ENCODE data around the gene EXOSC1. TPM values are rescaled to one million over a fixed set of nuclear protein-coding genes. Genes with fewer than 3 reads are reported as not detected.

EXOSC1 gene
- total and polyA plus RNA-seq, 2 donors (not counting 1 experiment from before 2014, with no cell fraction given): 32.2 to 44.5 TPM

GRCh38 chr10:97393034-97393573, 52.7 kb downstream of the EXOSC1 start:
- Histone ChIP-seq H3K27me3 (replicated peaks in 1 of 4; ENCODE audit: control extremely low read depth in 1 of 4, control insufficient read depth in 3 of 4, insufficient read depth in 4 of 4, low read length in 3 of 4) (no peaks in the 10 kb centered on the region), H3K27ac (ENCODE audit: low read length in 2 of 2) (no peak overlapping the region), H3K79me2 (ENCODE audit: control insufficient read depth, insufficient read depth, low read length) (peaks cover 7% of the 10 kb centered on the region), H4K20me1 (ENCODE audit: control insufficient read depth, insufficient read depth, low read length, poor library complexity, severe bottlenecking) (no peaks in the 10 kb centered on the region), H3K36me3 (replicated peaks in 1 of 2; ENCODE audit: control extremely low read depth in 1 of 2, control insufficient read depth in 1 of 2, extremely low read depth in 1 of 2, insufficient read depth in 2 of 2, low read length in 1 of 2) (peaks cover 15 to 53% of the 10 kb centered on the region in 2 experiments), H3K4me2 (replicated peaks; ENCODE audit: low read depth, low read length, poor library complexity, severe bottlenecking) (no peak overlapping the region), H3K4me1 (ENCODE audit: control insufficient read depth in 2 of 2, insufficient read depth in 2 of 2, low read length in 2 of 2) (no peaks in the 10 kb centered on the region), H3K4me3 (ENCODE audit: control extremely low read depth in 1 of 5, extremely low read depth in 1 of 5, insufficient read depth in 1 of 5, low read depth in 2 of 5, low read length in 4 of 5) (no peak overlapping the region), H3K9me3 (ENCODE audit: control extremely low read depth in 1 of 3, control insufficient read depth in 2 of 3, insufficient read depth in 1 of 3, low read length in 2 of 3) (no peaks in the 10 kb centered on the region), H2AFZ (ENCODE audit: insufficient read depth, low read depth, low read length, poor library complexity, severe bottlenecking) (no peak overlapping the region), H3K9ac (ENCODE audit: low read length) (no peak overlapping the region)
- TF ChIP-seq CTCF (IDR thresholded peaks at IDR 0.05) (no peak), EZH2 (IDR thresholded peaks at IDR 0.05; ENCODE audit: borderline replicate concordance, insufficient read depth, low read depth, low read length, poor library complexity, severe bottlenecking) (no peak)
- WGBS (ENCODE audit: insufficient coverage): 75% methylated on average over 6 of the region's 8 CpGs
- POLR2A ChIA-PET: no interaction called here
- CTCF ChIA-PET: no interaction called here
- H3K27ac Mint-ChIP-seq: no peak overlapping the region
- no peak for DNase-seq
- H3K27me3 Mint-ChIP-seq: no peaks in the 10 kb centered on the region
- ATAC-seq (ENCODE audit: low read depth): no peak
- no peak overlapping the region for H3K4me3 Mint-ChIP-seq
- H3K9me3 Mint-ChIP-seq (ENCODE audit: insufficient read depth): no peaks in the 10 kb centered on the region
- no peaks in the 10 kb centered on the region for H3K4me1 Mint-ChIP-seq
- intact Hi-C loops (cut with micrococcal nuclease): no loop called here

- Histone ChIP-seq H3K27ac (ENCODE audit: low read length in 2 of 2) (no peak overlapping the region), H2AFZ (ENCODE audit: insufficient read depth, low read depth, low read length, poor library complexity, severe bottlenecking) (no peak overlapping the region), H3K9me3 (ENCODE audit: control extremely low read depth in 1 of 3, control insufficient read depth in 2 of 3, insufficient read depth in 1 of 3, low read length in 2 of 3) (no peaks in the 10 kb centered on the region), H3K27me3 (replicated peaks in 1 of 4; ENCODE audit: control extremely low read depth in 1 of 4, control insufficient read depth in 3 of 4, insufficient read depth in 4 of 4, low read length in 3 of 4) (no peaks in the 10 kb centered on the region), H4K20me1 (ENCODE audit: control insufficient read depth, insufficient read depth, low read length, poor library complexity, severe bottlenecking) (no peaks in the 10 kb centered on the region), H3K4me1 (ENCODE audit: control insufficient read depth in 2 of 2, insufficient read depth in 2 of 2, low read length in 2 of 2) (no peaks in the 10 kb centered on the region), H3K9ac (ENCODE audit: low read length) (no peak overlapping the region), H3K4me2 (replicated peaks; ENCODE audit: low read depth, low read length, poor library complexity, severe bottlenecking) (no peak overlapping the region), H3K79me2 (ENCODE audit: control insufficient read depth, insufficient read depth, low read length) (no peaks in the 10 kb centered on the region), H3K4me3 (ENCODE audit: control extremely low read depth in 1 of 5, extremely low read depth in 1 of 5, insufficient read depth in 1 of 5, low read depth in 2 of 5, low read length in 4 of 5) (no peak overlapping the region), H3K36me3 (replicated peaks in 1 of 2; ENCODE audit: control extremely low read depth in 1 of 2, control insufficient read depth in 1 of 2, extremely low read depth in 1 of 2, insufficient read depth in 2 of 2, low read length in 1 of 2) (peaks cover 16 to 52% of the 10 kb centered on the region in 2 experiments)
- no peaks in the 10 kb centered on the region for H3K4me1 Mint-ChIP-seq
- no peak overlapping the region for H3K4me3 Mint-ChIP-seq
- H3K27me3 Mint-ChIP-seq: no peaks in the 10 kb centered on the region
- no peak overlapping the region for H3K27ac Mint-ChIP-seq
- intact Hi-C loops (cut with micrococcal nuclease): no loop called here
- CTCF ChIA-PET: no interaction called here
- H3K9me3 Mint-ChIP-seq (ENCODE audit: insufficient read depth): no peaks in the 10 kb centered on the region
- POLR2A ChIA-PET: no interaction called here
- WGBS (ENCODE audit: insufficient coverage): 100% methylated on average over 5 of the region's 5 CpGs
- DNase-seq (no peak), ATAC-seq (ENCODE audit: low read depth) (no peak)
- no peak for TF ChIP-seq CTCF (IDR thresholded peaks at IDR 0.05)
- TF ChIP-seq EZH2 (IDR thresholded peaks at IDR 0.05; ENCODE audit: borderline replicate concordance, insufficient read depth, low read depth, low read length, poor library complexity, severe bottlenecking): no peak
Observed at GRCh38 chr10:97390091-97390490, 55.7 kb downstream of the EXOSC1 start.
